ENCODE data around the gene CNOT4. TPM values are rescaled to one million over a fixed set of nuclear protein-coding genes. Genes with fewer than 3 reads are reported as not detected.
"Not testable (repeated sequence)": the region's sequence is repeated elsewhere in the genome, so short reads cannot be mapped to it uniquely, and the experiment has no call there.

Gene CNOT4
- total and polyA plus RNA-seq, 10 of the 15 experiments (the other 5 are each of a cell fraction or from before 2014, with no cell fraction given): 9.4 to 29.6 (median 16.6) TPM

DNA sequence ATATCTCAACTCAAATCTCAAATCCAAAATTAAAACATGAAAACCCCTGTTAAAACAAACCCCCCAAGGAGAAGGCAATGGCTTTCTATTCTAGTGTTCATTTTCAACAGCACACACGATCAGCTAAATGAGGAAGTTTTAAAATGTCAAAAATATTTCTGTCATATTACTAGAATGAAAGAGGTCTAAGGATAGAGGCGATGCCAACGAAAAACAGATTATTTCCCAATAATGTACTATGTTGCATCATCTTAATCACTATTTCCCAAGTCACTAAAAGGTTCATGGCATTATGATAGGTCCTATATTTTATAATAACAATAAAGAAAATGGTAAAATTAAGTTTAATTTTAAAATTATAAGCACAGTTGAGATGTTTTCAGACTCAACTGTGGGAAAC, 10.1 kb downstream of the CNOT4 start:
- SMC1A ChIA-PET (ENCODE audit: uncharacterized antibody, unreplicated experiment): interaction anchor here (1.3 to 2.5 kb wide), 2 partner anchors 21 to 84 kb away, joined by 3 to 10 read pairs; no protein-coding TSS in a partner anchor
- no peak overlapping the region for H2AFZ ChIP-seq (ENCODE audit: control insufficient read depth, low read depth, low read length)
- CTCF ChIA-PET: interaction anchor here (0.7 to 1.3 kb wide), 5 partner anchors 8 to 219 kb away, joined by 3 to 5 read pairs (median 4); no protein-coding TSS in a partner anchor
- no peak overlapping the region for H3K4me3 ChIP-seq
- no peaks in the 10 kb centered on the region for H3K27me3 ChIP-seq (replicated peaks in 1 of 2; ENCODE audit: control insufficient read depth in 2 of 2, insufficient read depth in 2 of 2, low read length in 1 of 2)
- peaks cover 77% of the 10 kb centered on the region for H3K79me2 ChIP-seq (ENCODE audit: control insufficient read depth, insufficient read depth, low read length)
- H3K9ac ChIP-seq (ENCODE audit: control insufficient read depth, insufficient read depth, low read length): no peak overlapping the region
- POLR2A ChIA-PET: no interaction called here
- FAIRE-seq (no peak), DNase-seq (ENCODE audit: low read depth, low spot score) (no peak), ATAC-seq (peak; percentile 9; the same call in 1 of the 3 replicates)
- no peaks in the 10 kb centered on the region for H4K20me1 ChIP-seq (ENCODE audit: control insufficient read depth, insufficient read depth)
- H3K27ac ChIP-seq (ENCODE audit: control insufficient read depth, insufficient read depth): no peak overlapping the region; the same call in 1 of the 2 replicates
- 0 out of 2 replicates have a peak overlapping the region, but pooled peaks have one; percentile 28 for H3K4me2 ChIP-seq (ENCODE audit: control insufficient read depth, insufficient read depth)
- H3K4me1 ChIP-seq (ENCODE audit: control insufficient read depth, insufficient read depth, low read length): no peaks in the 10 kb centered on the region
- TF ChIP-seq CREM (IDR thresholded peaks at IDR 0.05; ENCODE audit: low read depth) (no peak), SRF (IDR thresholded peaks at IDR 0.05; ENCODE audit: low read depth in 2 of 2, low read length in 2 of 2) (no peak), IRF4 (IDR thresholded peaks at IDR 0.05; ENCODE audit: low read depth, low read length) (no peak), SMC3 (IDR thresholded peaks at IDR 0.05; ENCODE audit: borderline replicate concordance, low read length) (no peak), NFYB (IDR thresholded peaks at IDR 0.05; ENCODE audit: insufficient read depth, low read depth, low read length) (no peak), YBX1 (IDR thresholded peaks at IDR 0.05) (no peak), ASH2L (IDR thresholded peaks at IDR 0.05; ENCODE audit: borderline replicate concordance, low read depth) (no peak)
- TF ChIP-seq, protein P1, sequence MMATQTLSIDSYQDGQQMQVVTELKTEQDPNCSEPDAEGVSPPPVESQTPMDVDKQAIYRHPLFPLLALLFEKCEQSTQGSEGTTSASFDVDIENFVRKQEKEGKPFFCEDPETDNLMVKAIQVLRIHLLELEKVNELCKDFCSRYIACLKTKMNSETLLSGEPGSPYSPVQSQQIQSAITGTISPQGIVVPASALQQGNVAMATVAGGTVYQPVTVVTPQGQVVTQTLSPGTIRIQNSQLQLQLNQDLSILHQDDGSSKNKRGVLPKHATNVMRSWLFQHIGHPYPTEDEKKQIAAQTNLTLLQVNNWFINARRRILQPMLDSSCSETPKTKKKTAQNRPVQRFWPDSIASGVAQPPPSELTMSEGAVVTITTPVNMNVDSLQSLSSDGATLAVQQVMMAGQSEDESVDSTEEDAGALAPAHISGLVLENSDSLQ (IDR thresholded peaks at IDR 0.05): no peak
- TF ChIP-seq, protein P2, sequence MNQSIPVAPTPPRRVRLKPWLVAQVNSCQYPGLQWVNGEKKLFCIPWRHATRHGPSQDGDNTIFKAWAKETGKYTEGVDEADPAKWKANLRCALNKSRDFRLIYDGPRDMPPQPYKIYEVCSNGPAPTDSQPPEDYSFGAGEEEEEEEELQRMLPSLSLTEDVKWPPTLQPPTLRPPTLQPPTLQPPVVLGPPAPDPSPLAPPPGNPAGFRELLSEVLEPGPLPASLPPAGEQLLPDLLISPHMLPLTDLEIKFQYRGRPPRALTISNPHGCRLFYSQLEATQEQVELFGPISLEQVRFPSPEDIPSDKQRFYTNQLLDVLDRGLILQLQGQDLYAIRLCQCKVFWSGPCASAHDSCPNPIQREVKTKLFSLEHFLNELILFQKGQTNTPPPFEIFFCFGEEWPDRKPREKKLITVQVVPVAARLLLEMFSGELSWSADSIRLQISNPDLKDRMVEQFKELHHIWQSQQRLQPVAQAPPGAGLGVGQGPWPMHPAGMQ (IDR thresholded peaks at IDR 0.05; ENCODE audit: borderline replicate concordance): no peak
- TF ChIP-seq, protein P3, sequence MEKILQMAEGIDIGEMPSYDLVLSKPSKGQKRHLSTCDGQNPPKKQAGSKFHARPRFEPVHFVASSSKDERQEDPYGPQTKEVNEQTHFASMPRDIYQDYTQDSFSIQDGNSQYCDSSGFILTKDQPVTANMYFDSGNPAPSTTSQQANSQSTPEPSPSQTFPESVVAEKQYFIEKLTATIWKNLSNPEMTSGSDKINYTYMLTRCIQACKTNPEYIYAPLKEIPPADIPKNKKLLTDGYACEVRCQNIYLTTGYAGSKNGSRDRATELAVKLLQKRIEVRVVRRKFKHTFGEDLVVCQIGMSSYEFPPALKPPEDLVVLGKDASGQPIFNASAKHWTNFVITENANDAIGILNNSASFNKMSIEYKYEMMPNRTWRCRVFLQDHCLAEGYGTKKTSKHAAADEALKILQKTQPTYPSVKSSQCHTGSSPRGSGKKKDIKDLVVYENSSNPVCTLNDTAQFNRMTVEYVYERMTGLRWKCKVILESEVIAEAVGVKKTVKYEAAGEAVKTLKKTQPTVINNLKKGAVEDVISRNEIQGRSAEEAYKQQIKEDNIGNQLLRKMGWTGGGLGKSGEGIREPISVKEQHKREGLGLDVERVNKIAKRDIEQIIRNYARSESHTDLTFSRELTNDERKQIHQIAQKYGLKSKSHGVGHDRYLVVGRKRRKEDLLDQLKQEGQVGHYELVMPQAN (conservative IDR thresholded peaks at IDR 0.05): no peak
- no peaks in the 10 kb centered on the region; the same call in 1 of the 3 replicates for H3K9me3 ChIP-seq (replicated peaks; ENCODE audit: control insufficient read depth, insufficient read depth, low read length)
- in situ Hi-C loops (cut with MboI): no loop called here
- WGBS (ENCODE audit: insufficient coverage, insufficient replicate concordance, low lambda C conversion rate, missing lambda C conversion rate): 97% methylated on average over 3 of the region's 3 CpGs
- intact Hi-C loops (cut with micrococcal nuclease; ENCODE audit: unreplicated experiment): loop anchor here (10.0 kb wide), 1 partner anchor 475 kb away; the partner anchor contains the start of gene MTPN
- no peaks in the 10 kb centered on the region for H3K36me3 ChIP-seq (ENCODE audit: control insufficient read depth in 2 of 2, insufficient read depth in 2 of 2, low read length in 1 of 2)
- RAD21 ChIA-PET (ENCODE audit: unreplicated experiment): no interaction called here
- no TSS peak for BruUV-seq (replicated peaks)

DNA sequence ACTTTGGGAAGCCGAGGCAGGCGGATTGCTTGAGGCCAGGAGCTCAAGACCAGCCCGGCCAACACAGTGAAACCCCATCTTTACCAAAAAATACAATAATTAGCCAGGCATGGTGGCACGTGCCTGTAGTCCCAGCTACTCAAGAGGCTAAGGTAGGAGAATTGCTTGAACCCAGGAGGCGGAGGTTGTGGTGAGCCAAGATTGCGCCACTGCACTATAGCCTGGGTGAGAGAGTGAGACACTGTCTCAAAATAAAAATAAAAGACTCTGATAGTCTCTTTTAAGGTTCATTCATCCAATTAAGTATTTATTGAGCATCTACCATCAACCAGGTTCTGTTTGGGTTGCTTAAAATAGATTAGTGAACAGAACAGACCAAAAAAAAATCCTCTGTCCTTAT, 12.7 kb downstream of the CNOT4 start:
- H3K4me2 ChIP-seq (ENCODE audit: control insufficient read depth, insufficient read depth); H4K20me1 ChIP-seq (ENCODE audit: control insufficient read depth, insufficient read depth); ATAC-seq; DNase-seq (ENCODE audit: low read depth, low spot score); H3K9ac ChIP-seq (ENCODE audit: control insufficient read depth, insufficient read depth, low read length); H3K4me3 ChIP-seq; H3K36me3 ChIP-seq (ENCODE audit: control insufficient read depth in 2 of 2, insufficient read depth in 2 of 2, low read length in 1 of 2); in situ Hi-C loops (cut with MboI); SMC1A ChIA-PET (ENCODE audit: uncharacterized antibody, unreplicated experiment); H3K9me3 ChIP-seq (replicated peaks; ENCODE audit: control insufficient read depth, insufficient read depth, low read length); FAIRE-seq; H3K4me1 ChIP-seq (ENCODE audit: control insufficient read depth, insufficient read depth, low read length); H3K27me3 ChIP-seq (replicated peaks in 1 of 2; ENCODE audit: control insufficient read depth in 2 of 2, insufficient read depth in 2 of 2, low read length in 1 of 2); intact Hi-C loops (cut with micrococcal nuclease; ENCODE audit: unreplicated experiment); H2AFZ ChIP-seq (ENCODE audit: control insufficient read depth, low read depth, low read length); BruUV-seq (replicated peaks); H3K27ac ChIP-seq (ENCODE audit: control insufficient read depth, insufficient read depth): not testable (repeated sequence)
- peaks cover 80% of the 10 kb centered on the region for H3K79me2 ChIP-seq (ENCODE audit: control insufficient read depth, insufficient read depth, low read length)
- ChIA-PET RAD21 (ENCODE audit: unreplicated experiment) (interaction anchor here (0.6 kb wide), 1 partner anchor 786 kb away, joined by 3 read pairs; no protein-coding TSS in a partner anchor), CTCF (interaction anchor here (0.7 to 1.4 kb wide), 3 partner anchors 9 to 216 kb away, joined by 3 to 4 read pairs (median 3); no protein-coding TSS in a partner anchor), POLR2A (interaction anchor here (0.6 kb wide), 1 partner anchor 76 kb away, joined by 3 read pairs; no protein-coding TSS in a partner anchor)
- 98% methylated on average over 6 of the region's 6 CpGs for WGBS (ENCODE audit: insufficient coverage, insufficient replicate concordance, low lambda C conversion rate, missing lambda C conversion rate)

Measured in GM12878 (cell line).